Measurements from ENCODE around the gene AQP12A.
A peak's percentile ranks its signal among the peaks of the same experiment; 100 is the strongest.

AQP12A gene

DNA sequence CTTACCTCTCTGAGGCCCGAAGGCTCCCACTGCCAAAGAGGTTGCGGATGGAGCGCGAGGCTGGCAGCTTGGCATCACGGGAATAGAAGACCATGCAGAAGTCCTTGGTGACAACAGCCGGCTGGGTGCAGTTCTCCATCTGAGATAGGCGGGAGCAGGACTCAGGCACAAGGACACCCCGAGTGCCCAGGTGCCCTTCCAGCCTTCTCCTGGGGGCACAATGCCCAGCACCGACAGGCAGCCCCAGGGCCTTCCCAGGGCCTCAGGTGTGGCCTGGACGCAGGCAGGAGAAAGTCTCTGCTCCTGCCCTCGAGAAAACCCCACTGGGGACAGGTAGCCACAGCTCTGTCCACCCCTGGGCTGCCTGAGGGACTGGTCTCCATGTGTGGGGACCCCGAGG lies 33.6 kb downstream of the AQP12A start:
- Histone ChIP-seq H4K8ac (ENCODE audit: low read depth, low read length) (no peak overlapping the region), H3K36me3 (replicated peaks in 1 of 2; ENCODE audit: control insufficient read depth in 2 of 2, insufficient read depth in 2 of 2, low read length in 2 of 2) (peaks cover 23 to 44% of the 10 kb centered on the region in 2 donors), H3K79me1 (ENCODE audit: low read depth, low read length) (peaks cover 7% of the 10 kb centered on the region), H2AFZ (ENCODE audit: low read length) (no peak overlapping the region), H2BK5ac (ENCODE audit: low read length) (no peak overlapping the region), H3K27ac (replicated peaks; ENCODE audit: low read length) (no peak overlapping the region), H4K91ac (ENCODE audit: low read depth, low read length, poor library complexity) (no peak overlapping the region), H2BK120ac (ENCODE audit: low read depth, low read length) (no peak overlapping the region), H2BK12ac (ENCODE audit: low read length) (no peak overlapping the region), H3K18ac (ENCODE audit: low read length) (no peak overlapping the region), H2BK15ac (ENCODE audit: low read length) (no peak overlapping the region), H3K9ac (ENCODE audit: low read depth, low read length, poor library complexity) (no peak overlapping the region), H3K4ac (ENCODE audit: low read length) (no peak overlapping the region), H3K9me3 (replicated peaks in 1 of 2; ENCODE audit: control insufficient read depth in 2 of 2, insufficient read depth in 1 of 2, low read depth in 1 of 2, low read length in 2 of 2) (peaks cover 0 to 2% of the 10 kb centered on the region in 2 donors), H3K4me2 (ENCODE audit: insufficient read depth, low read length, poor library complexity, severe bottlenecking) (no peak overlapping the region), H3K23ac (ENCODE audit: low read depth, low read length, poor library complexity) (no peak overlapping the region), H3K27me3 (ENCODE audit: control insufficient read depth in 3 of 3, insufficient read depth in 3 of 3, low read depth in 1 of 3, low read length in 3 of 3) (no peaks in the 10 kb centered on the region), H3K4me3 (ENCODE audit: low read length in 2 of 2) (no peak overlapping the region), H3K4me1 (ENCODE audit: control insufficient read depth in 2 of 2, insufficient read depth in 1 of 2, low read depth in 1 of 2, low read length in 2 of 2) (no peaks in the 10 kb centered on the region), H3K14ac (ENCODE audit: low read length) (peak overlapping the region; percentile 21), H2AK5ac (ENCODE audit: low read depth, low read length) (no peak overlapping the region)
- no peak for DNase-seq (ENCODE audit: low spot score)
- WGBS, 2 donors (ENCODE audit: extremely low coverage in 2 of 2, insufficient read length in 2 of 2, insufficient replicate concordance in 1 of 2): no CpG with 5 or more reads among the region's 12 CpGs

GRCh38 chr2:240725671-240726070 lies 34.0 kb downstream of the AQP12A start:
- H3K4ac ChIP-seq (ENCODE audit: low read length): no peak overlapping the region
- no peaks in the 10 kb centered on the region for H3K4me1 ChIP-seq (ENCODE audit: control insufficient read depth in 2 of 2, insufficient read depth in 1 of 2, low read depth in 1 of 2, low read length in 2 of 2)
- H3K9me3 ChIP-seq (replicated peaks in 1 of 2; ENCODE audit: control insufficient read depth in 2 of 2, insufficient read depth in 1 of 2, low read depth in 1 of 2, low read length in 2 of 2): peaks cover 0 to 2% of the 10 kb centered on the region in 2 donors
- H3K23ac ChIP-seq (ENCODE audit: low read depth, low read length, poor library complexity): no peak overlapping the region
- peaks cover 23 to 44% of the 10 kb centered on the region in 2 donors for H3K36me3 ChIP-seq (replicated peaks in 1 of 2; ENCODE audit: control insufficient read depth in 2 of 2, insufficient read depth in 2 of 2, low read length in 2 of 2)
- DNase-seq (ENCODE audit: low spot score): no peak
- H3K27me3 ChIP-seq (ENCODE audit: control insufficient read depth in 3 of 3, insufficient read depth in 3 of 3, low read depth in 1 of 3, low read length in 3 of 3): no peaks in the 10 kb centered on the region
- peaks cover 7% of the 10 kb centered on the region for H3K79me1 ChIP-seq (ENCODE audit: low read depth, low read length)
- no peak overlapping the region for H2BK5ac ChIP-seq (ENCODE audit: low read length)
- H4K8ac ChIP-seq (ENCODE audit: low read depth, low read length): no peak overlapping the region
- no peak overlapping the region for H3K14ac ChIP-seq (ENCODE audit: low read length)
- no peak overlapping the region for H3K9ac ChIP-seq (ENCODE audit: low read depth, low read length, poor library complexity)
- no peak overlapping the region for H2AK5ac ChIP-seq (ENCODE audit: low read depth, low read length)
- H3K4me3 ChIP-seq (ENCODE audit: low read length in 2 of 2): no peak overlapping the region
- no peak overlapping the region for H2BK15ac ChIP-seq (ENCODE audit: low read length)
- H3K18ac ChIP-seq (ENCODE audit: low read length): no peak overlapping the region
- no CpG with 5 or more reads among the region's 7 CpGs for WGBS, 2 donors (ENCODE audit: extremely low coverage in 2 of 2, insufficient read length in 2 of 2, insufficient replicate concordance in 1 of 2)
- H2BK12ac ChIP-seq (ENCODE audit: low read length): no peak overlapping the region
- no peak overlapping the region for H2BK120ac ChIP-seq (ENCODE audit: low read depth, low read length)
- H3K4me2 ChIP-seq (ENCODE audit: insufficient read depth, low read length, poor library complexity, severe bottlenecking): no peak overlapping the region
- no peak overlapping the region for H3K27ac ChIP-seq (replicated peaks; ENCODE audit: low read length)
- H4K91ac ChIP-seq (ENCODE audit: low read depth, low read length, poor library complexity): no peak overlapping the region
- no peak overlapping the region for H2AFZ ChIP-seq (ENCODE audit: low read length)

DNA sequence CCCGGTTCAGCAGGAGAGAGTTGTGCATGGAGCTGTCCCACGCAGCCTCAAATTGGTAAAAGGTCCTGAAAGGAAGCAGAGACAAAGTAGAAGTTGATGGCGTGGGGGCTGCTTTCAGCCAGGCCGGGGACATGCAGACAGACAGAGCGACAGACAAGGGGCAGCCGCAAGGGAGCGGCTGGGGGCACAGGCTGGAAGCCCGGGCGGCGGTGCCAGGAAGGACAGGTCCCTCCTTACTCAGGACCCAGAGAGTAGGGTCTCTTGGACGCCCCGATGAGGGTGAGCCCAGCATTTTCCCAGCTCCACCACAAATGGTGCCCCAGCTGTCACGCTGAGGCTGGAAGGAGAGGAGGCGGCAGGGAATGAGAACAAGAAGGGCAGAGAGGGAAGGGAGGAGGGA lies 35.2 kb downstream of the AQP12A start:
- Histone ChIP-seq H2BK5ac (ENCODE audit: low read length) (no peak overlapping the region), H4K91ac (ENCODE audit: low read depth, low read length, poor library complexity) (no peak overlapping the region), H3K36me3 (replicated peaks in 1 of 2; ENCODE audit: control insufficient read depth in 2 of 2, insufficient read depth in 2 of 2, low read length in 2 of 2) (peaks cover 20 to 37% of the 10 kb centered on the region in 2 donors), H2BK12ac (ENCODE audit: low read length) (no peak overlapping the region), H2BK15ac (ENCODE audit: low read length) (no peak overlapping the region), H3K18ac (ENCODE audit: low read length) (no peak overlapping the region), H2BK120ac (ENCODE audit: low read depth, low read length) (no peak overlapping the region), H3K79me1 (ENCODE audit: low read depth, low read length) (peaks cover 7% of the 10 kb centered on the region), H3K14ac (ENCODE audit: low read length) (no peak overlapping the region), H3K9me3 (replicated peaks in 1 of 2; ENCODE audit: control insufficient read depth in 2 of 2, insufficient read depth in 1 of 2, low read depth in 1 of 2, low read length in 2 of 2) (peaks cover 0 to 2% of the 10 kb centered on the region in 2 donors), H3K27ac (replicated peaks; ENCODE audit: low read length) (no peak overlapping the region), H3K4ac (ENCODE audit: low read length) (no peak overlapping the region), H3K23ac (ENCODE audit: low read depth, low read length, poor library complexity) (no peak overlapping the region), H3K4me1 (ENCODE audit: control insufficient read depth in 2 of 2, insufficient read depth in 1 of 2, low read depth in 1 of 2, low read length in 2 of 2) (no peaks in the 10 kb centered on the region), H2AFZ (ENCODE audit: low read length) (no peak overlapping the region), H2AK5ac (ENCODE audit: low read depth, low read length) (no peak overlapping the region), H3K4me3 (ENCODE audit: low read length in 2 of 2) (no peak overlapping the region), H3K4me2 (ENCODE audit: insufficient read depth, low read length, poor library complexity, severe bottlenecking) (no peak overlapping the region), H3K27me3 (ENCODE audit: control insufficient read depth in 3 of 3, insufficient read depth in 3 of 3, low read depth in 1 of 3, low read length in 3 of 3) (no peaks in the 10 kb centered on the region), H3K9ac (ENCODE audit: low read depth, low read length, poor library complexity) (no peak overlapping the region), H4K8ac (ENCODE audit: low read depth, low read length) (no peak overlapping the region)
- no CpG with 5 or more reads among the region's 14 CpGs for WGBS, 2 donors (ENCODE audit: extremely low coverage in 2 of 2, insufficient read length in 2 of 2, insufficient replicate concordance in 1 of 2)
- DNase-seq (ENCODE audit: low spot score): no peak

DNA sequence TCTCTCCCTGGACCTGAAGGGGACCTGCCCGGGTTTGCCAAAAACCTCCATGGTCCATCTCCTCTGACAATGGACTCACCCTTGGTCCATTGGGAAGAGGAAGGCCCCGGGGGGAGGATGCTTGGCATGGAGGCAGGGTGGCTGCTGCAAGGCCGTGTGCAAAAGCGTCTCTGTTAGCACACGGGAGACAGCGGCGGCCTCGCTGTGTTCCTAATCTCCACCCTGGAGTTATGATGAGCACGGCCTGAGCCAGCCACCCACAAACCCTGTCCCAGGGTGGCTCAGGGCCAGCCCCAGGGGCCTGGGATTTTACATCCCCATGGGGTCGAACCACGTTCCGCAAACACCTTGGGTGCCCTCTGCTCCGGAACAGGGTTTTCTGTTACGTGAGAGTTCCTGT lies 35.8 kb downstream of the AQP12A start:
- Histone ChIP-seq H4K91ac (ENCODE audit: low read depth, low read length, poor library complexity) (no peak overlapping the region), H2AFZ (ENCODE audit: low read length) (no peak overlapping the region), H3K27ac (replicated peaks; ENCODE audit: low read length) (no peak overlapping the region), H2BK5ac (ENCODE audit: low read length) (no peak overlapping the region), H3K4me3 (ENCODE audit: low read length in 2 of 2) (no peak overlapping the region), H2BK12ac (ENCODE audit: low read length) (no peak overlapping the region), H3K9me3 (replicated peaks in 1 of 2; ENCODE audit: control insufficient read depth in 2 of 2, insufficient read depth in 1 of 2, low read depth in 1 of 2, low read length in 2 of 2) (peaks cover 0 to 2% of the 10 kb centered on the region in 2 donors), H2BK15ac (ENCODE audit: low read length) (no peak overlapping the region), H3K14ac (ENCODE audit: low read length) (no peak overlapping the region), H3K27me3 (ENCODE audit: control insufficient read depth in 3 of 3, insufficient read depth in 3 of 3, low read depth in 1 of 3, low read length in 3 of 3) (no peaks in the 10 kb centered on the region), H2BK120ac (ENCODE audit: low read depth, low read length) (no peak overlapping the region), H2AK5ac (ENCODE audit: low read depth, low read length) (no peak overlapping the region), H3K79me1 (ENCODE audit: low read depth, low read length) (peaks cover 7% of the 10 kb centered on the region), H3K9ac (ENCODE audit: low read depth, low read length, poor library complexity) (no peak overlapping the region), H3K23ac (ENCODE audit: low read depth, low read length, poor library complexity) (peak overlapping the region; percentile 44), H3K36me3 (replicated peaks in 1 of 2; ENCODE audit: control insufficient read depth in 2 of 2, insufficient read depth in 2 of 2, low read length in 2 of 2) (peaks cover 17 to 31% of the 10 kb centered on the region in 2 donors), H3K4me1 (ENCODE audit: control insufficient read depth in 2 of 2, insufficient read depth in 1 of 2, low read depth in 1 of 2, low read length in 2 of 2) (no peaks in the 10 kb centered on the region), H3K4ac (ENCODE audit: low read length) (no peak overlapping the region), H3K18ac (ENCODE audit: low read length) (no peak overlapping the region), H3K4me2 (ENCODE audit: insufficient read depth, low read length, poor library complexity, severe bottlenecking) (no peak overlapping the region), H4K8ac (ENCODE audit: low read depth, low read length) (no peak overlapping the region)
- DNase-seq (ENCODE audit: low spot score): no peak
- no CpG with 5 or more reads among the region's 14 CpGs for WGBS, 2 donors (ENCODE audit: extremely low coverage in 2 of 2, insufficient read length in 2 of 2, insufficient replicate concordance in 1 of 2)
